Measurements from ENCODE around the gene NOC2L. TPM values are rescaled to one million over a fixed set of nuclear protein-coding genes. Genes with fewer than 3 reads are reported as not detected.

Gene NOC2L
- total and polyA plus RNA-seq, 9 of the 15 experiments (the other 6 are each of a cell fraction or from before 2014, with no cell fraction given), result 4.0 to 410 (median 200) TPM

GRCh38 chr1:936348-937264 lies 22.4 kb downstream of the NOC2L start:
- Histone ChIP-seq H3K9me3 (replicated peaks; ENCODE audit: control insufficient read depth, insufficient read depth, low read depth, low read length) (no peaks in the 10 kb centered on the region), H3K4me2 (ENCODE audit: insufficient read depth, low read length) (no peak overlapping the region; the same call in 1 of the 2 replicates), H4K20me1 (replicated peaks; ENCODE audit: control insufficient read depth, insufficient read depth, low read length) (peaks cover 18% of the 10 kb centered on the region), H3K4me1 (replicated peaks in 1 of 2; ENCODE audit: control insufficient read depth in 2 of 2, insufficient read depth in 2 of 2, low read length in 2 of 2) (peaks cover 21 to 84% of the 10 kb centered on the region in 2 experiments), H3K4me3 (no peak overlapping the region), H2AFZ (ENCODE audit: low read depth, low read length) (no peak overlapping the region), H3K9ac (ENCODE audit: insufficient read depth in 1 of 2, low read depth in 2 of 2, low read length in 2 of 2) (peak overlapping the region in 1 of 2 experiments; percentile 65; a peak in 2 of 4 replicates), H3K27ac (ENCODE audit: extremely low read depth, low read depth, low read length) (no peak overlapping the region), H3K9me1 (ENCODE audit: control insufficient read depth, insufficient read depth, low read length) (no peaks in the 10 kb centered on the region), H3K79me2 (ENCODE audit: control insufficient read depth, insufficient read depth, low read length) (no peaks in the 10 kb centered on the region), H3K36me3 (ENCODE audit: control insufficient read depth, insufficient read depth, low read length) (no peaks in the 10 kb centered on the region), H3K27me3 (ENCODE audit: control insufficient read depth in 2 of 2, insufficient read depth in 2 of 2, low read length in 2 of 2) (peaks cover 11 to 34% of the 10 kb centered on the region in 2 experiments; a peak in 4 of 5 replicates)
- FAIRE-seq (no peak), ATAC-seq (no peak), DNase-seq (ENCODE audit: extremely low read depth in 1 of 4, low spot score in 3 of 4) (no peak)
- in situ Hi-C loops (cut with MboI) (no loop called here), intact Hi-C loops (cut with micrococcal nuclease) (no loop called here)
- WGBS (ENCODE audit: insufficient coverage, low coverage, missing lambda C conversion rate), result 9% methylated on average over 31 of the region's 45 CpGs
- POLR2A ChIA-PET, result no interaction called here
- BruUV-seq (replicated peaks), result no TSS peak
- CTCF ChIA-PET (ENCODE audit: low intra/inter-chr PET ratio), result no interaction called here
- TF ChIP-seq ZNF778 (CRISPR knock-in tag; IDR thresholded peaks at IDR 0.05) (no peak), BHLHE40 (IDR thresholded peaks at IDR 0.05; ENCODE audit: low read length) (peak; percentile 65), SNIP1 (IDR thresholded peaks at IDR 0.05; ENCODE audit: low read depth) (no peak), MYC (IDR thresholded peaks at IDR 0.05; ENCODE audit: low read depth, low read length) (no peak), MYC (CRISPR knock-in tag; IDR thresholded peaks at IDR 0.05; ENCODE audit: borderline replicate concordance, low read depth) (no peak), HDAC8 (tag; IDR thresholded peaks at IDR 0.05) (no peak), ZBTB17 (CRISPR knock-in tag; IDR thresholded peaks at IDR 0.05) (no peak), EP300 (IDR thresholded peaks at IDR 0.05; ENCODE audit: low read length) (no peak), USF2 (CRISPR knock-in tag; IDR thresholded peaks at IDR 0.05) (peak; percentile 30; the same call in 1 of the 2 replicates), THRB (CRISPR knock-in tag; conservative IDR thresholded peaks at IDR 0.05) (no peak), RB1 (IDR thresholded peaks at IDR 0.05; ENCODE audit: low read depth) (no peak), TOE1 (IDR thresholded peaks at IDR 0.05; ENCODE audit: borderline replicate concordance) (no peak), TOE1 (CRISPR knock-in tag; IDR thresholded peaks at IDR 0.05; ENCODE audit: borderline replicate concordance, low read depth) (no peak)
- TF ChIP-seq, protein P1, sequence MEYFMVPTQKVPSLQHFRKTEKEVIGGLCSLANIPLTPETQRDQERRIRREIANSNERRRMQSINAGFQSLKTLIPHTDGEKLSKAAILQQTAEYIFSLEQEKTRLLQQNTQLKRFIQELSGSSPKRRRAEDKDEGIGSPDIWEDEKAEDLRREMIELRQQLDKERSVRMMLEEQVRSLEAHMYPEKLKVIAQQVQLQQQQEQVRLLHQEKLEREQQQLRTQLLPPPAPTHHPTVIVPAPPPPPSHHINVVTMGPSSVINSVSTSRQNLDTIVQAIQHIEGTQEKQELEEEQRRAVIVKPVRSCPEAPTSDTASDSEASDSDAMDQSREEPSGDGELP (CRISPR knock-in tag; IDR thresholded peaks at IDR 0.05; ENCODE audit: borderline replicate concordance), result 0 out of 2 replicates have a peak, but pooled peaks have one; percentile 17
- TF ChIP-seq, protein P2, sequence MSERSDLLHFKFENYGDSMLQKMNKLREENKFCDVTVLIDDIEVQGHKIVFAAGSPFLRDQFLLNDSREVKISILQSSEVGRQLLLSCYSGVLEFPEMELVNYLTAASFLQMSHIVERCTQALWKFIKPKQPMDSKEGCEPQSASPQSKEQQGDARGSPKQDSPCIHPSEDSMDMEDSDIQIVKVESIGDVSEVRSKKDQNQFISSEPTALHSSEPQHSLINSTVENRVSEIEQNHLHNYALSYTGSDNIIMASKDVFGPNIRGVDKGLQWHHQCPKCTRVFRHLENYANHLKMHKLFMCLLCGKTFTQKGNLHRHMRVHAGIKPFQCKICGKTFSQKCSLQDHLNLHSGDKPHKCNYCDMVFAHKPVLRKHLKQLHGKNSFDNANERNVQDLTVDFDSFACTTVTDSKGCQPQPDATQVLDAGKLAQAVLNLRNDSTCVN (CRISPR knock-in tag; IDR thresholded peaks at IDR 0.05), result no peak
- TF ChIP-seq, protein P3, sequence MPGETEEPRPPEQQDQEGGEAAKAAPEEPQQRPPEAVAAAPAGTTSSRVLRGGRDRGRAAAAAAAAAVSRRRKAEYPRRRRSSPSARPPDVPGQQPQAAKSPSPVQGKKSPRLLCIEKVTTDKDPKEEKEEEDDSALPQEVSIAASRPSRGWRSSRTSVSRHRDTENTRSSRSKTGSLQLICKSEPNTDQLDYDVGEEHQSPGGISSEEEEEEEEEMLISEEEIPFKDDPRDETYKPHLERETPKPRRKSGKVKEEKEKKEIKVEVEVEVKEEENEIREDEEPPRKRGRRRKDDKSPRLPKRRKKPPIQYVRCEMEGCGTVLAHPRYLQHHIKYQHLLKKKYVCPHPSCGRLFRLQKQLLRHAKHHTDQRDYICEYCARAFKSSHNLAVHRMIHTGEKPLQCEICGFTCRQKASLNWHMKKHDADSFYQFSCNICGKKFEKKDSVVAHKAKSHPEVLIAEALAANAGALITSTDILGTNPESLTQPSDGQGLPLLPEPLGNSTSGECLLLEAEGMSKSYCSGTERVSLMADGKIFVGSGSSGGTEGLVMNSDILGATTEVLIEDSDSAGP (CRISPR knock-in tag; IDR thresholded peaks at IDR 0.05), result no peak
